MM.1S (cell line): ENCODE data around the gene PNMT.

Experiments used
- DNase-seq: peaks from one replicate; pipeline ENCODE4 v3.0.0-alpha.2; 2015
- H2AFZ ChIP-seq: fragments of 300-600 bp; sonication (generic); 2 replicates; pipeline ENCODE4 v1.6.0; 2016; ENCODE audit warnings: antibody characterized with exemption, low read length
- H3F3A ChIP-seq: fragments of 300-600 bp; sonication (generic); 2 replicates; pipeline ENCODE4 v1.6.1; 2016; ENCODE audit warnings: mild to moderate bottlenecking, antibody characterized with exemption, low read length, moderate library complexity, mixed read lengths; ENCODE audit not compliant: insufficient read depth
- H3K27ac ChIP-seq: fragments of 300-600 bp; sonication (generic); 2 replicates; pipeline ENCODE4 v1.5.1; 2016; ENCODE audit warnings: mild to moderate bottlenecking, low read length
- H3K27me3 ChIP-seq: fragments of 300-600 bp; sonication (generic); replicated peaks from 2 replicates; pipeline ENCODE4 v1.6.0; 2016; ENCODE audit warnings: low read length; ENCODE audit not compliant: insufficient read depth
- H3K36me3 ChIP-seq: fragments of 300-600 bp; sonication (generic); replicated peaks from 2 replicates; pipeline ENCODE4 v1.6.1; 2016; ENCODE audit warnings: mild to moderate bottlenecking, low read length, mixed read lengths; ENCODE audit not compliant: insufficient read depth
- H3K4me1 ChIP-seq: fragments of 300-600 bp; sonication (generic); 2 replicates; pipeline ENCODE4 v1.6.1; 2016; ENCODE audit warnings: low read length, mixed read lengths
- H3K4me2 ChIP-seq: fragments of 300-600 bp; sonication (generic); 2 replicates; pipeline ENCODE4 v1.6.0; 2016; ENCODE audit warnings: low read depth, low read length
- H3K4me3 ChIP-seq: fragments of 300-600 bp; sonication (generic); 2 replicates; pipeline ENCODE4 v1.5.1; 2016; ENCODE audit warnings: low read length, mixed read lengths
- H3K79me2 ChIP-seq: fragments of 300-600 bp; sonication (generic); 2 replicates; pipeline ENCODE4 v1.6.1; 2016; ENCODE audit warnings: mixed run types, low read length, mixed read lengths
- H3K9ac ChIP-seq: fragments of 300-600 bp; sonication (generic); 2 replicates; pipeline ENCODE4 v1.6.1; 2016; ENCODE audit warnings: low read length, mixed read lengths
- H3K9me2 ChIP-seq: fragments of 300-600 bp; sonication (generic); replicated peaks from 2 replicates; pipeline ENCODE4 v1.6.1; 2016; ENCODE audit warnings: mild to moderate bottlenecking, low read length, mixed read lengths; ENCODE audit not compliant: insufficient read depth
- H3K9me3 ChIP-seq: fragments of 300-600 bp; sonication (generic); replicated peaks from 2 replicates; pipeline ENCODE4 v1.6.1; 2016; ENCODE audit warnings: mild to moderate bottlenecking, low read length, mixed read lengths; ENCODE audit not compliant: insufficient read depth
- H4K20me1 ChIP-seq: fragments of 300-600 bp; sonication (generic); 2 replicates; pipeline ENCODE4 v1.6.1; 2016; ENCODE audit warnings: mild to moderate bottlenecking, low read length, moderate library complexity, mixed read lengths; ENCODE audit not compliant: insufficient read depth
- EZH2 ChIP-seq: fragments of 300-600 bp; sonication (generic); optimal IDR thresholded peaks from 2 replicates; pipeline ENCODE3; 2017; ENCODE audit warnings: low read depth, mild to moderate bottlenecking, antibody characterized with exemption, low read length, mixed read lengths
- EZH2phosphoT487 ChIP-seq: fragments of 300-600 bp; sonication (generic); IDR thresholded peaks from 2 replicates; pipeline ENCODE4 v1.6.1; 2018; ENCODE audit warnings: antibody characterized with exemption, low read length
- TF ChIP-seq, protein P1 (sequence below): fragments of 300-600 bp; sonication (generic); IDR thresholded peaks from 2 replicates; pipeline ENCODE4 v1.5.1; 2016; ENCODE audit warnings: antibody characterized with exemption, low read length, mixed read lengths

The PNMT gene

DNA sequence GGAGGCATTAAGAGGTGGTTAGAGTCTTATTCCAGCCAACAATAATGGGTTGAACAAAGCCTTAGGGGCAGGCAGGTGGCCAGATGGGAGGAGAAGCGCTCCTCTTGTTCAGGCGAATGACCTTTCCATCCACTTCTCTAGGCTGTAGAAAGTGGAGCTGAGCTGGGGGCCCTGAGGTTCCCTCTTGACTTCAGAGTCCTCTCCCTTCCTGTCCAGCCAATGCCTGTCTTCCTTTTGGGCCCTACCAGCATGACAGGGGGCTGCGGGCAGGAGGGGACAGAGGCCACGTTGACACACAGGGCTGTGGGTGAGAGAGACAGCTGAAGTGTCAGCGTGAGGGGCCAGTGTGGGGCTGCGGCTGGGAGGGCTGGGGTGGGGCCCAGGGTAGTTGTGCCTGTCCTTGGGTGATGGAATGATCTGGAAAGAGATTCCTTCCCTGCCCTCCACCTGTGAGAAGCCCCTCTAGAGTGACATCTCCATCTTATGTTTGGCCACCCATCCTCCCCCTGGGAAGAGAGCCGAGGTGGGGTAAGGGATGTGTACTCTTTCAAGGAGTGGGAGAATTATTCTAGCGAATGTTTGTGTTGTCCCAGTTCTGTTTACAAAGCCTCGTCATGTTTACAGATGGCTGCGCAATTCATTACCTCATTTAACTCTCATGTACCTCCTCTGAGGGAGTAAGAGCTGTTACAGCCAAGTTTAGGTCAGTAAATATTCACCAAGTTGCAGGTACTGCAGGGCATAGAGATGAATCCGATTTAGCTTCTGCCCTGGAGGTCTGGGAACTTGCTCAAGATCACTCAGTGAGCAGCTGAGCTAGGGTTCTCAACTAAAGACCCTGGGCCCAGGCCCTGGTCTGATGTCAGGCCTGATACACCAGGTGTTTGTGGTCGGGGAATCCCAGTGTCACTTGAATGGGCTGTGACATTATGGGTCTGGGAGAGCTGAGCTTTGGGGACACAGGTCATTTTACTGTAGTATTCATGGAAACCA is 34.9 kb downstream of the PNMT start:
- H3K36me3 ChIP-seq = no peaks in the 10 kb centered on the region
- no peaks in the 10 kb centered on the region for H3F3A ChIP-seq
- H3K27me3 ChIP-seq = no peaks in the 10 kb centered on the region
- DNase-seq = peak; percentile 78
- peak overlapping the region; percentile 33 for H2AFZ ChIP-seq
- H3K9me3 ChIP-seq = no peaks in the 10 kb centered on the region
- H3K4me1 ChIP-seq = peaks cover 27% of the 10 kb centered on the region
- H3K27ac ChIP-seq = peak overlapping the region; percentile 61; the same call in 1 of the 2 replicates
- no peak overlapping the region for H3K4me3 ChIP-seq
- no peak overlapping the region; the same call in 1 of the 2 replicates for H3K9ac ChIP-seq
- H3K4me2 ChIP-seq = peak overlapping the region; percentile 38; the same call in 1 of the 2 replicates
- no peak for TF ChIP-seq EZH2phosphoT487
- H3K79me2 ChIP-seq = no peaks in the 10 kb centered on the region
- no peaks in the 10 kb centered on the region for H3K9me2 ChIP-seq
- no peaks in the 10 kb centered on the region for H4K20me1 ChIP-seq

DNA sequence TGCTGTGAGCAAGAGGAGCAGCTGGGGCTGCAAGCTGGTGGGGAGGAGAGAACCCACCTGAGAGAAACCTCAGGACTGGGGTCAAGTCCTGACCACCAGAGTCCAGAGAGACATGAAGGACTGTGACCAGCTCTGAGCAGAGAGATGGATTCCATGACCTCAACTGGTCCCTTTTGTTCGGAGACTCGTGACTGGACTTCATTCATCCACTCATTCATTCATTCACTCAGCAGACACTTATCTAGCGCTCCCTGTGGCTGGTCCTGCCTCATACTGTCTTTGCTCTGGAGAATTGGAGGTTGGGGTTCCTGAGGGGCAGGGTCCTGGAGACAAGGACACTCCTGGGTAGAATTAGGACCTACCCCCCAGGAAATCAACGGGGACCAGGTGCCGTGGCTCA is 35.7 kb downstream of the PNMT start:
- peak overlapping the region; percentile 38; the same call in 1 of the 2 replicates for H3K4me2 ChIP-seq
- H3K27me3 ChIP-seq = no peaks in the 10 kb centered on the region
- H3K27ac ChIP-seq = peak overlapping the region; percentile 61; the same call in 1 of the 2 replicates
- no peaks in the 10 kb centered on the region for H3F3A ChIP-seq
- H3K9me2 ChIP-seq = no peaks in the 10 kb centered on the region
- H3K4me3 ChIP-seq = no peak overlapping the region
- no peak for TF ChIP-seq EZH2
- TF ChIP-seq EZH2phosphoT487 = no peak
- TF ChIP-seq, protein P1, sequence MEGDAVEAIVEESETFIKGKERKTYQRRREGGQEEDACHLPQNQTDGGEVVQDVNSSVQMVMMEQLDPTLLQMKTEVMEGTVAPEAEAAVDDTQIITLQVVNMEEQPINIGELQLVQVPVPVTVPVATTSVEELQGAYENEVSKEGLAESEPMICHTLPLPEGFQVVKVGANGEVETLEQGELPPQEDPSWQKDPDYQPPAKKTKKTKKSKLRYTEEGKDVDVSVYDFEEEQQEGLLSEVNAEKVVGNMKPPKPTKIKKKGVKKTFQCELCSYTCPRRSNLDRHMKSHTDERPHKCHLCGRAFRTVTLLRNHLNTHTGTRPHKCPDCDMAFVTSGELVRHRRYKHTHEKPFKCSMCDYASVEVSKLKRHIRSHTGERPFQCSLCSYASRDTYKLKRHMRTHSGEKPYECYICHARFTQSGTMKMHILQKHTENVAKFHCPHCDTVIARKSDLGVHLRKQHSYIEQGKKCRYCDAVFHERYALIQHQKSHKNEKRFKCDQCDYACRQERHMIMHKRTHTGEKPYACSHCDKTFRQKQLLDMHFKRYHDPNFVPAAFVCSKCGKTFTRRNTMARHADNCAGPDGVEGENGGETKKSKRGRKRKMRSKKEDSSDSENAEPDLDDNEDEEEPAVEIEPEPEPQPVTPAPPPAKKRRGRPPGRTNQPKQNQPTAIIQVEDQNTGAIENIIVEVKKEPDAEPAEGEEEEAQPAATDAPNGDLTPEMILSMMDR = no peak
- peaks cover 27% of the 10 kb centered on the region for H3K4me1 ChIP-seq
- peak overlapping the region; percentile 33 for H2AFZ ChIP-seq
- DNase-seq = no peak
- no peaks in the 10 kb centered on the region for H4K20me1 ChIP-seq
- no peaks in the 10 kb centered on the region for H3K36me3 ChIP-seq
- no peaks in the 10 kb centered on the region for H3K79me2 ChIP-seq
- no peaks in the 10 kb centered on the region for H3K9me3 ChIP-seq
- no peak overlapping the region; the same call in 1 of the 2 replicates for H3K9ac ChIP-seq

DNA sequence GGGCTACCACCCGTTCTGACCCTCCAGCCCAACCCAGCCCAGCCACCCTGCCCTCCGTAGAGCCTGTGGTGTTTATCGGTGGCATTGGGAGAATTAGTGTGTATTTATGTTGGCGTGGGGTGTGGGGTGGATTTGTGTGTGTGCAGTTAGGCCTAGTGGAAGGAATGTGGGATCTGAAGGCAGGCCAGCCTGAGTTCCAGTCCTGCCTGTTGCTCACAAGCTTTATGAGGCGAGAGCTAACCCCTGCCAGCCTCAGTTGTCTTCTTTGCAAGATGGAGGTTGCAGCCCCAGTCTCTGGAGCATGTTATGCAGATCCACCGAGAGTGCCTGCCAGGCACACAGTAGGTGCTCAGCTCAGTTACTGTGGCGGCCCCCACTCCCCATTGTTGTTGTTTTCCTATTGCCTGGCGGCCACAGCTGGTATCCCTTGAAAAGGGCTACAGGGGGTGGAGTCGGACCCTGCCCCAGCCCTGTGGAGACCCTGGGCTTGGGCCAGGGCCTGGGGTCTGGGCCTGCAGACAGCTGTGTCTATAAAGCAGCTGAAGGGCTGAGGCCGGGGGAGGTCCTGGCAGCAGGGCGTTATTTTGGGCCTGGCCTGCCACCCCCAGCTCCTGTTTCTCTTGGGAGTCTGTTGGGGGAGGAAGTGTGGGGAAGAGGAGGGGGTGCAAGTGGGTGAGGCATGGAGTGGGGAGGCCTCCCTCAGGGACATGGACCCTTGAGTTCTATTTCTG is 36.7 kb downstream of the PNMT start:
- H3K9me2 ChIP-seq = no peaks in the 10 kb centered on the region
- no peak overlapping the region for H3K27ac ChIP-seq
- no peaks in the 10 kb centered on the region for H3K27me3 ChIP-seq
- no peaks in the 10 kb centered on the region for H3F3A ChIP-seq
- H4K20me1 ChIP-seq = no peaks in the 10 kb centered on the region
- H3K4me2 ChIP-seq = no peak overlapping the region
- TF ChIP-seq EZH2phosphoT487 (no peak), EZH2 (no peak)
- TF ChIP-seq, protein P1 = no peak
- H3K9ac ChIP-seq = no peak overlapping the region
- no peak for DNase-seq
- H3K79me2 ChIP-seq = no peaks in the 10 kb centered on the region
- peaks cover 27% of the 10 kb centered on the region for H3K4me1 ChIP-seq
- no peaks in the 10 kb centered on the region for H3K9me3 ChIP-seq
- H2AFZ ChIP-seq = no peak overlapping the region
- no peak overlapping the region for H3K4me3 ChIP-seq
- no peaks in the 10 kb centered on the region for H3K36me3 ChIP-seq
